Naive thymus-derived CD4-positive, alpha-beta T cell (primary cell): Measurements from ENCODE around the gene CKAP2L. TPM values are rescaled to one million over a fixed set of nuclear protein-coding genes. Genes with fewer than 3 reads are reported as not detected.

Source experiments
- ATAC-seq: fragments of 150-1000 bp; cut with Tn5 transposase; 2 replicates; pipeline ENCODE4 v1.10.0; 2021; ENCODE audit warnings: mild to moderate bottlenecking, moderate library complexity
- CTCF ChIA-PET: fragments of 350-600 bp; sonication (Branson Sonifier 250); formaldehyde crosslinking; loops from one replicate; lab custom pipeline; 2021; ENCODE audit warnings: antibody characterized with exemption; lab: Charles Lee
- POLR2A ChIA-PET: fragments of 350-600 bp; sonication (Branson Sonifier 250); formaldehyde crosslinking; loops from one replicate; lab custom pipeline; 2021; ENCODE audit warnings: antibody characterized with exemption, inconsistent platforms; lab: Charles Lee
- DNase-seq, 9 donors: peaks; one replicate each; pipeline versions ENCODE4 v3.0.0 to v3.0.0-alpha.2; 2020 to 2022; ENCODE audit warnings: mixed read lengths in 1 of 9
- H3K27ac ChIP-seq: one replicate; pipeline ENCODE4 v1.7.0; 2013; ENCODE audit warnings: mild to moderate bottlenecking, low read depth, low read length, moderate library complexity
- H3K27me3 ChIP-seq, 2 donors: one replicate each; pipeline ENCODE4 v1.7.0; 2013; ENCODE audit warnings: low read length in 2 of 2, mild to moderate bottlenecking in 2 of 2, moderate library complexity in 2 of 2; ENCODE audit not compliant: control insufficient read depth in 2 of 2, insufficient read depth in 2 of 2
- H3K36me3 ChIP-seq, 3 experiments: 1 replicate in 2 of 3; 2 replicates in 1 of 3; pipeline ENCODE4 v1.7.0; 2013; ENCODE audit warnings: low read length in 3 of 3, mild to moderate bottlenecking in 3 of 3, moderate library complexity in 1 of 3; ENCODE audit not compliant: insufficient read depth in 3 of 3, control insufficient read depth in 2 of 3
- H3K4me1 ChIP-seq, 2 donors: one replicate each; pipeline ENCODE4 v1.7.0; 2013; ENCODE audit warnings: low read length in 2 of 2, mild to moderate bottlenecking in 2 of 2, moderate library complexity in 1 of 2; ENCODE audit not compliant: control insufficient read depth in 2 of 2, insufficient read depth in 2 of 2
- H3K4me3 ChIP-seq: 2 replicates; pipeline ENCODE4 v1.7.0; 2013; ENCODE audit warnings: mild to moderate bottlenecking, low read length
- H3K9me3 ChIP-seq, 3 experiments: 1 replicate in 2 of 3; 2 replicates in 1 of 3; pipeline ENCODE4 v1.7.0; 2013; ENCODE audit warnings: low read length in 3 of 3; ENCODE audit not compliant: control insufficient read depth in 2 of 3
- H3K27ac Mint-ChIP-seq, 9 donors: one replicate each; pipeline ENCODE4 v1.8.0; 2020 to 2022; ENCODE audit warnings: mixed read lengths in 9 of 9, mild to moderate bottlenecking in 8 of 9, moderate library complexity in 5 of 9, inconsistent platforms in 2 of 9
- H3K27me3 Mint-ChIP-seq, 5 donors: one replicate each; pipeline ENCODE4 v1.8.0; 2021 to 2022; ENCODE audit warnings: mixed read lengths in 5 of 5, mild to moderate bottlenecking in 1 of 5
- H3K36me3 Mint-ChIP-seq, 5 donors: one replicate each; pipeline ENCODE4 v1.8.0; 2020 to 2022; ENCODE audit warnings: mixed read lengths in 5 of 5, mild to moderate bottlenecking in 3 of 5, inconsistent platforms in 1 of 5
- H3K4me1 Mint-ChIP-seq, 7 donors: one replicate each; pipeline ENCODE4 v1.8.0; 2020 to 2022; ENCODE audit warnings: mixed read lengths in 7 of 7, mild to moderate bottlenecking in 3 of 7, inconsistent platforms in 1 of 7
- H3K4me3 Mint-ChIP-seq, 10 donors: one replicate each; pipeline ENCODE4 v1.8.0; 2020 to 2022; ENCODE audit warnings: mild to moderate bottlenecking in 10 of 10, mixed read lengths in 10 of 10, moderate library complexity in 6 of 10, inconsistent platforms in 2 of 10
- H3K9me3 Mint-ChIP-seq, 11 donors: one replicate each; pipeline ENCODE4 v1.8.0; 2020 to 2022; ENCODE audit warnings: mixed read lengths in 11 of 11, mild to moderate bottlenecking in 4 of 11, inconsistent platforms in 1 of 11, moderate library complexity in 1 of 11
- intact Hi-C, 2 donors: fragments of 100-400 bp; cut with micrococcal nuclease; formaldehyde crosslinking; loops; one replicate each; pipeline ENCODE4 v1.15.1; 2023
- polyA plus RNA-seq, 2 donors: library from polyadenylated mRNA; unstranded; fragments of 300-500 nt; fragmentation: Illumina TruSeq; gene quantifications; one replicate each; pipeline ENCODE4 v1.2.3, GENCODE V29; 2021
- total RNA-seq, 6 experiments: library from RNA in 5 of 6; stranded (reverse) in 5 of 6; gene quantifications; 1 replicate in 5 of 6; 2 replicates in 1 of 6; pipeline ENCODE4 v1.2.3 and lab custom pipeline; 2021 to 2026

Gene CKAP2L
- total and polyA plus RNA-seq, 7 experiments from 2014 or later, result 0.69 to 36.2 (median 2.4) TPM; not detected in 4

- Mint-ChIP-seq H3K27ac (no peak overlapping the region), H3K4me1 (peaks cover 7 to 55% (median 11%) of the 10 kb centered on the region in 7 donors), H3K4me3 (no peak overlapping the region), H3K36me3 (peaks cover 0 to 8% (median 4%) of the 10 kb centered on the region in 5 donors), H3K9me3 (peaks cover 0 to 2% (median 0%) of the 10 kb centered on the region in 11 donors), H3K27me3 (peaks cover 0 to 12% (median 5%) of the 10 kb centered on the region in 5 donors)
- no peak overlapping the region for H3K4me3 ChIP-seq
- H3K27me3 ChIP-seq, result no peaks in the 10 kb centered on the region
- POLR2A ChIA-PET, result no interaction called here
- no peak overlapping the region for H3K27ac ChIP-seq
- H3K36me3 ChIP-seq, result no peaks in the 10 kb centered on the region
- no peak for ATAC-seq
- intact Hi-C loops, result no loop called here
- peak in 1 of 9 donors; percentile 3 for DNase-seq
- H3K9me3 ChIP-seq, result no peaks in the 10 kb centered on the region
- CTCF ChIA-PET, result no interaction called here
- H3K4me1 ChIP-seq, result peaks cover 0 to 10% of the 10 kb centered on the region in 2 donors
These were observed 60.7 kb downstream of the CKAP2L start for GRCh38 chr2:112703684-112704083.

- peaks cover 0 to 13% (median 5%) of the 10 kb centered on the region in 5 donors for H3K27me3 Mint-ChIP-seq
- H3K36me3 ChIP-seq, result no peaks in the 10 kb centered on the region
- H3K27ac ChIP-seq, result no peak overlapping the region
- POLR2A ChIA-PET, result no interaction called here
- peaks cover 0 to 8% (median 4%) of the 10 kb centered on the region in 5 donors for H3K36me3 Mint-ChIP-seq
- no peak overlapping the region for H3K27ac Mint-ChIP-seq
- intact Hi-C loops, result no loop called here
- peaks cover 0 to 5% of the 10 kb centered on the region in 2 donors for H3K4me1 ChIP-seq
- no peaks in the 10 kb centered on the region for H3K9me3 ChIP-seq
- no peaks in the 10 kb centered on the region for H3K27me3 ChIP-seq
- peaks cover 0 to 33% (median 5%) of the 10 kb centered on the region in 7 donors for H3K4me1 Mint-ChIP-seq
- DNase-seq (peak in 1 of 9 donors; percentile 0), ATAC-seq (peak; percentile 77)
- H3K4me3 ChIP-seq, result no peak overlapping the region
- CTCF ChIA-PET, result no interaction called here
- H3K4me3 Mint-ChIP-seq, result no peak overlapping the region
- peaks cover 0 to 2% (median 0%) of the 10 kb centered on the region in 11 donors for H3K9me3 Mint-ChIP-seq
These were observed 63.4 kb downstream of the CKAP2L start for GRCh38 chr2:112701052-112701451.

- intact Hi-C loops, result no loop called here
- H3K27me3 Mint-ChIP-seq, result peaks cover 0 to 13% (median 5%) of the 10 kb centered on the region in 5 donors
- peaks cover 0 to 6% (median 4%) of the 10 kb centered on the region in 5 donors for H3K36me3 Mint-ChIP-seq
- ATAC-seq (peak; percentile 74), DNase-seq (no peak)
- ChIA-PET CTCF (interaction anchor here (1.4 kb wide), 1 partner anchor 9 kb away, joined by 6 read pairs; no protein-coding TSS in a partner anchor), POLR2A (no interaction called here)
- Histone ChIP-seq H3K27me3 (no peaks in the 10 kb centered on the region), H3K27ac (no peak overlapping the region), H3K36me3 (no peaks in the 10 kb centered on the region), H3K4me3 (no peak overlapping the region), H3K9me3 (no peaks in the 10 kb centered on the region), H3K4me1 (no peaks in the 10 kb centered on the region)
- no peaks in the 10 kb centered on the region for H3K9me3 Mint-ChIP-seq
- no peak overlapping the region for H3K27ac Mint-ChIP-seq
- H3K4me1 Mint-ChIP-seq, result peaks cover 0 to 24% (median 0%) of the 10 kb centered on the region in 7 donors
- H3K4me3 Mint-ChIP-seq, result no peak overlapping the region
These were observed 64.3 kb downstream of the CKAP2L start for GRCh38 chr2:112699984-112700667.

GRCh38 chr2:112698834-112699515, 65.4 kb downstream of the CKAP2L start:
- H3K36me3 ChIP-seq, result no peaks in the 10 kb centered on the region
- CTCF ChIA-PET, result interaction anchor here (1.0 to 1.4 kb wide), 2 partner anchors 8 to 26 kb away, joined by 4 to 6 read pairs; no protein-coding TSS in a partner anchor
- H3K27ac Mint-ChIP-seq, result no peak overlapping the region
- no peak overlapping the region for H3K27ac ChIP-seq
- peaks cover 0 to 4% (median 0%) of the 10 kb centered on the region in 5 donors for H3K36me3 Mint-ChIP-seq
- no peak for ATAC-seq
- peaks cover 0 to 13% (median 0%) of the 10 kb centered on the region in 5 donors for H3K27me3 Mint-ChIP-seq
- intact Hi-C loops, result no loop called here
- H3K9me3 Mint-ChIP-seq, result no peaks in the 10 kb centered on the region
- no peak overlapping the region for H3K4me3 ChIP-seq
- no peaks in the 10 kb centered on the region for H3K27me3 ChIP-seq
- peaks cover 0 to 20% (median 0%) of the 10 kb centered on the region in 7 donors for H3K4me1 Mint-ChIP-seq
- no peak for DNase-seq
- POLR2A ChIA-PET, result no interaction called here
- no peak overlapping the region for H3K4me3 Mint-ChIP-seq
- no peaks in the 10 kb centered on the region for H3K9me3 ChIP-seq
- H3K4me1 ChIP-seq, result no peaks in the 10 kb centered on the region

GRCh38 chr2:112694182-112694581, 70.2 kb downstream of the CKAP2L start:
- CTCF ChIA-PET, result no interaction called here

GRCh38 chr2:112693596-112693995, 70.8 kb downstream of the CKAP2L start:
- intact Hi-C loops, result loop anchor here in 1 of 2 donors (5.0 kb wide), 1 partner anchor 211 kb away; the partner anchor contains the start of gene TTL

More at GRCh38 chr2:112694182-112694581, 70.2 kb downstream of the CKAP2L start:
- Histone ChIP-seq H3K4me1 (peaks cover 6 to 16% of the 10 kb centered on the region in 2 donors), H3K4me3 (no peak overlapping the region), H3K36me3 (no peaks in the 10 kb centered on the region), H3K27me3 (no peaks in the 10 kb centered on the region), H3K9me3 (no peaks in the 10 kb centered on the region), H3K27ac (no peak overlapping the region)
- Mint-ChIP-seq H3K27ac (no peak overlapping the region), H3K36me3 (peaks cover 0 to 2% (median 0%) of the 10 kb centered on the region in 5 donors), H3K27me3 (peaks cover 0 to 5% (median 0%) of the 10 kb centered on the region in 5 donors), H3K4me3 (no peak overlapping the region), H3K4me1 (peaks cover 0 to 39% (median 18%) of the 10 kb centered on the region in 7 donors), H3K9me3 (no peaks in the 10 kb centered on the region)
- intact Hi-C loops, result loop anchor here in 1 of 2 donors (5.0 kb wide), 1 partner anchor 212 kb away; the partner anchor contains the start of gene TTL
- no peak for DNase-seq
- POLR2A ChIA-PET, result interaction anchor here (0.7 kb wide), 1 partner anchor 63 kb away, joined by 5 read pairs; no protein-coding TSS in a partner anchor
- ATAC-seq, result no peak

More at GRCh38 chr2:112693596-112693995, 70.8 kb downstream of the CKAP2L start:
- Histone ChIP-seq H3K36me3 (no peaks in the 10 kb centered on the region), H3K9me3 (no peaks in the 10 kb centered on the region), H3K27me3 (no peaks in the 10 kb centered on the region), H3K27ac (no peak overlapping the region), H3K4me1 (peaks cover 6 to 16% of the 10 kb centered on the region in 2 donors), H3K4me3 (no peak overlapping the region)
- Mint-ChIP-seq H3K27ac (peak overlapping the region in 2 of 9 donors; percentile 36 to 91), H3K36me3 (peaks cover 0 to 2% (median 0%) of the 10 kb centered on the region in 5 donors), H3K4me1 (peaks cover 0 to 41% (median 18%) of the 10 kb centered on the region in 7 donors), H3K27me3 (peaks cover 0 to under 1% (median 0%) of the 10 kb centered on the region in 5 donors), H3K9me3 (no peaks in the 10 kb centered on the region), H3K4me3 (no peak overlapping the region)
- ChIA-PET CTCF (interaction anchor here (4.0 to 8.9 kb wide), 2 partner anchors 33 to 65 kb away, joined by 33 to 183 read pairs; no protein-coding TSS in a partner anchor), POLR2A (interaction anchor here (0.6 to 0.7 kb wide), 2 partner anchors 14 to 62 kb away, joined by 3 to 5 read pairs; no protein-coding TSS in a partner anchor)
- ATAC-seq (no peak), DNase-seq (no peak)
